GM23338 (cell line): ENCODE measurements around the gene HMGN3. TPM values are rescaled to one million over a fixed set of nuclear protein-coding genes. Genes with fewer than 3 reads are reported as not detected.

Source experiments
- ATAC-seq: fragments of 200-7000 bp; cut with Tn5 transposase; 3 replicates; pipeline ENCODE4 v1.9.1; 2020
- DNase-seq: peaks from one replicate; pipeline ENCODE4 v3.0.0-alpha.2; 2015; ENCODE audit warnings: low spot score
- H2AFZ ChIP-seq: fragments of 200-600 bp; sonication (generic); 2 replicates; pipeline ENCODE4 v1.8.0; 2016; ENCODE audit warnings: antibody characterized with exemption, mild to moderate bottlenecking, moderate library complexity
- H3F3A ChIP-seq: fragments of 200-600 bp; sonication (generic); replicated peaks from 2 replicates; pipeline ENCODE4 v1.8.0; 2017; ENCODE audit warnings: antibody characterized with exemption, mixed run types, low read depth
- H3K27ac ChIP-seq: fragments of 200-600 bp; sonication (generic); 2 replicates; pipeline ENCODE4 v1.6.1; 2016; ENCODE audit warnings: low read depth
- H3K27me3 ChIP-seq: fragments of 200-600 bp; sonication (generic); 2 replicates; pipeline ENCODE4 v1.8.0; 2016; ENCODE audit warnings: mild to moderate bottlenecking, mixed run types, moderate library complexity; ENCODE audit not compliant: insufficient read depth
- H3K36me3 ChIP-seq: fragments of 200-600 bp; sonication (generic); 2 replicates; pipeline ENCODE4 v1.8.0; 2016; ENCODE audit warnings: mild to moderate bottlenecking; ENCODE audit not compliant: insufficient read depth
- H3K4me1 ChIP-seq: fragments of 200-600 bp; sonication (generic); 2 replicates; pipeline ENCODE4 v1.8.0; 2016; ENCODE audit warnings: mild to moderate bottlenecking, moderate library complexity; ENCODE audit not compliant: insufficient read depth
- H3K4me2 ChIP-seq: fragments of 200-600 bp; sonication (generic); 2 replicates; pipeline ENCODE4 v1.7.1; 2017; ENCODE audit warnings: mixed run types
- H3K4me3 ChIP-seq: fragments of 200-600 bp; sonication (generic); 2 replicates; pipeline ENCODE4 v1.6.1; 2016; ENCODE audit warnings: mixed run types
- H3K79me2 ChIP-seq: fragments of 200-600 bp; sonication (generic); replicated peaks from 2 replicates; pipeline ENCODE4 v1.8.0; 2017; ENCODE audit warnings: mild to moderate bottlenecking; ENCODE audit not compliant: insufficient read depth
- H3K9me2 ChIP-seq: fragments of 200-600 bp; sonication (generic); 2 replicates; pipeline ENCODE4 v1.8.0; 2017; ENCODE audit not compliant: insufficient read depth
- H4K20me1 ChIP-seq: fragments of 200-600 bp; sonication (generic); replicated peaks from 2 replicates; pipeline ENCODE4 v1.8.0; 2017; ENCODE audit warnings: mild to moderate bottlenecking; ENCODE audit not compliant: insufficient read depth
- H3K27ac Mint-ChIP-seq: 2 replicates; pipeline ENCODE4 v1.8.0; 2020; ENCODE audit warnings: inconsistent platforms, mild to moderate bottlenecking, moderate library complexity, mixed read lengths
- H3K27me3 Mint-ChIP-seq: 3 replicates; pipeline ENCODE4 v1.8.0; 2022; ENCODE audit warnings: low read depth, mild to moderate bottlenecking, moderate library complexity, mixed read lengths, inconsistent platforms; ENCODE audit not compliant: insufficient read depth, poor library complexity
- H3K36me3 Mint-ChIP-seq: 3 replicates; pipeline ENCODE4 v1.8.0; 2021; ENCODE audit warnings: low read depth, mild to moderate bottlenecking, inconsistent platforms, moderate library complexity, mixed read lengths
- H3K4me1 Mint-ChIP-seq: 3 replicates; pipeline ENCODE4 v1.8.0; 2020; ENCODE audit warnings: mild to moderate bottlenecking, inconsistent platforms, mixed read lengths
- H3K4me3 Mint-ChIP-seq: 3 replicates; pipeline ENCODE4 v1.8.0; 2021; ENCODE audit warnings: moderate library complexity, mild to moderate bottlenecking, inconsistent platforms, mixed read lengths
- H3K9me3 Mint-ChIP-seq: 3 replicates; pipeline ENCODE4 v1.8.0; 2020; ENCODE audit warnings: moderate library complexity, mild to moderate bottlenecking, inconsistent platforms, mixed read lengths
- CREB1 ChIP-seq: fragments of 250-450 bp; sonication (Bioruptor Pico); IDR thresholded peaks from 2 replicates; pipeline ENCODE4 v1.5.0; 2020; ENCODE audit warnings: low read depth, mild to moderate bottlenecking, moderate library complexity
- EZH2phosphoT487 ChIP-seq: fragments of 200-600 bp; sonication (generic); IDR thresholded peaks from one replicate; pipeline ENCODE4 v1.8.1; 2018; ENCODE audit warnings: antibody characterized with exemption; ENCODE audit not compliant: unreplicated experiment
- JUNB ChIP-seq: IDR thresholded peaks from one replicate; pipeline ENCODE4 v1.6.1; 2016; ENCODE audit warnings: antibody characterized with exemption; ENCODE audit not compliant: unreplicated experiment
- NANOG ChIP-seq: IDR thresholded peaks from 2 replicates; pipeline ENCODE4 v1.6.1; 2016; ENCODE audit warnings: antibody characterized with exemption, borderline replicate concordance
- POLR2AphosphoS5 ChIP-seq: IDR thresholded peaks from 2 replicates; pipeline ENCODE4 v1.6.1; 2016; ENCODE audit warnings: antibody characterized with exemption, low read depth
- ZNF114 ChIP-seq: fragments of 250-450 bp; sonication (Bioruptor Pico); IDR thresholded peaks from 2 replicates; pipeline ENCODE4 v1.5.0; 2020; ENCODE audit warnings: mild to moderate bottlenecking, moderate library complexity
- ZNF331 ChIP-seq: fragments of 250-450 bp; sonication (Bioruptor Pico); IDR thresholded peaks from 2 replicates; pipeline ENCODE4 v1.5.0; 2020; ENCODE audit warnings: low read depth, mild to moderate bottlenecking, moderate library complexity
- polyA plus RNA-seq: library from polyadenylated mRNA; unstranded; fragments of >200 nt; fragmentation: Nextera tagmentation; extraction: Ambion mirVana; gene quantifications from 2 replicates; pipeline ENCODE4 v1.2.1, GENCODE V29; 2016
- total RNA-seq: library from RNA; depleted of rRNA; stranded (reverse); fragments of >200 nt; shearing (Covaris generic); gene quantifications from 2 replicates; pipeline ENCODE4 v1.2.3, GENCODE V29; 2014
- TF ChIP-seq, protein P1 (sequence below): IDR thresholded peaks from one replicate; pipeline ENCODE4 v1.6.1; 2018; ENCODE audit warnings: antibody characterized with exemption; ENCODE audit not compliant: unreplicated experiment
- TF ChIP-seq, protein P2 (sequence below), 2 experiments: fragments of 200-600 bp in 1 of 2; sonication (generic) in 1 of 2; conservative IDR thresholded peaks; 2 replicates each; pipeline versions ENCODE4 v1.5.1 to v1.6.1; 2016 to 2017; ENCODE audit warnings: antibody characterized with exemption in 2 of 2, low read depth in 2 of 2, mild to moderate bottlenecking in 2 of 2, moderate library complexity in 1 of 2
- TF ChIP-seq, protein P3 (sequence below): IDR thresholded peaks from 2 replicates; pipeline ENCODE4 v1.6.1; 2016; ENCODE audit warnings: antibody characterized with exemption

Gene HMGN3
- total and polyA plus RNA-seq, 2 experiments from 2014 or later = 166 to 956 TPM

DNA sequence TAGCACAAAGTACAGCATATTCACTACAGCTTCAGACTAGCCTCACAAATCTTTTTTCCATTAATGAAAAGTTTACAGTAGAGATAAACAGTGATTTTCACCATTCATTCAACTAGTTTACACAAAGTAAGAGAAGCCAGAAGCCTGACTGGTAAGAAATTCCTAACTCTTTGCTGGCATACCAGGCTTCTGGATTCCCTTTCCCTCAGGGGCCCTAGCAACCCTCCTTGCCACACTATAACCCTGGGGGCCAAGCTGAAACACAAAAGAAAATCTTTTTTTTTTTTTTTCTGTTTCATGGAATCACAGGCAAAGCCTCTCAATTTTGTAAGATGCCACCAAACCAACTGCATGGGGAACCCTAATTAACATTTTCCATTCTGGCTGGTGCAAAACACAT, 28.9 kb upstream of the HMGN3 start (continued):
- TF ChIP-seq, protein P1, sequence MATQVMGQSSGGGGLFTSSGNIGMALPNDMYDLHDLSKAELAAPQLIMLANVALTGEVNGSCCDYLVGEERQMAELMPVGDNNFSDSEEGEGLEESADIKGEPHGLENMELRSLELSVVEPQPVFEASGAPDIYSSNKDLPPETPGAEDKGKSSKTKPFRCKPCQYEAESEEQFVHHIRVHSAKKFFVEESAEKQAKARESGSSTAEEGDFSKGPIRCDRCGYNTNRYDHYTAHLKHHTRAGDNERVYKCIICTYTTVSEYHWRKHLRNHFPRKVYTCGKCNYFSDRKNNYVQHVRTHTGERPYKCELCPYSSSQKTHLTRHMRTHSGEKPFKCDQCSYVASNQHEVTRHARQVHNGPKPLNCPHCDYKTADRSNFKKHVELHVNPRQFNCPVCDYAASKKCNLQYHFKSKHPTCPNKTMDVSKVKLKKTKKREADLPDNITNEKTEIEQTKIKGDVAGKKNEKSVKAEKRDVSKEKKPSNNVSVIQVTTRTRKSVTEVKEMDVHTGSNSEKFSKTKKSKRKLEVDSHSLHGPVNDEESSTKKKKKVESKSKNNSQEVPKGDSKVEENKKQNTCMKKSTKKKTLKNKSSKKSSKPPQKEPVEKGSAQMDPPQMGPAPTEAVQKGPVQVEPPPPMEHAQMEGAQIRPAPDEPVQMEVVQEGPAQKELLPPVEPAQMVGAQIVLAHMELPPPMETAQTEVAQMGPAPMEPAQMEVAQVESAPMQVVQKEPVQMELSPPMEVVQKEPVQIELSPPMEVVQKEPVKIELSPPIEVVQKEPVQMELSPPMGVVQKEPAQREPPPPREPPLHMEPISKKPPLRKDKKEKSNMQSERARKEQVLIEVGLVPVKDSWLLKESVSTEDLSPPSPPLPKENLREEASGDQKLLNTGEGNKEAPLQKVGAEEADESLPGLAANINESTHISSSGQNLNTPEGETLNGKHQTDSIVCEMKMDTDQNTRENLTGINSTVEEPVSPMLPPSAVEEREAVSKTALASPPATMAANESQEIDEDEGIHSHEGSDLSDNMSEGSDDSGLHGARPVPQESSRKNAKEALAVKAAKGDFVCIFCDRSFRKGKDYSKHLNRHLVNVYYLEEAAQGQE = no peak
- TF ChIP-seq, protein P2, sequence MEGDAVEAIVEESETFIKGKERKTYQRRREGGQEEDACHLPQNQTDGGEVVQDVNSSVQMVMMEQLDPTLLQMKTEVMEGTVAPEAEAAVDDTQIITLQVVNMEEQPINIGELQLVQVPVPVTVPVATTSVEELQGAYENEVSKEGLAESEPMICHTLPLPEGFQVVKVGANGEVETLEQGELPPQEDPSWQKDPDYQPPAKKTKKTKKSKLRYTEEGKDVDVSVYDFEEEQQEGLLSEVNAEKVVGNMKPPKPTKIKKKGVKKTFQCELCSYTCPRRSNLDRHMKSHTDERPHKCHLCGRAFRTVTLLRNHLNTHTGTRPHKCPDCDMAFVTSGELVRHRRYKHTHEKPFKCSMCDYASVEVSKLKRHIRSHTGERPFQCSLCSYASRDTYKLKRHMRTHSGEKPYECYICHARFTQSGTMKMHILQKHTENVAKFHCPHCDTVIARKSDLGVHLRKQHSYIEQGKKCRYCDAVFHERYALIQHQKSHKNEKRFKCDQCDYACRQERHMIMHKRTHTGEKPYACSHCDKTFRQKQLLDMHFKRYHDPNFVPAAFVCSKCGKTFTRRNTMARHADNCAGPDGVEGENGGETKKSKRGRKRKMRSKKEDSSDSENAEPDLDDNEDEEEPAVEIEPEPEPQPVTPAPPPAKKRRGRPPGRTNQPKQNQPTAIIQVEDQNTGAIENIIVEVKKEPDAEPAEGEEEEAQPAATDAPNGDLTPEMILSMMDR (conservative IDR thresholded peaks at IDR 0.05; ENCODE audit: low read depth in 2 of 2) = no peak
- TF ChIP-seq POLR2AphosphoS5 = no peak
- TF ChIP-seq, protein P3, sequence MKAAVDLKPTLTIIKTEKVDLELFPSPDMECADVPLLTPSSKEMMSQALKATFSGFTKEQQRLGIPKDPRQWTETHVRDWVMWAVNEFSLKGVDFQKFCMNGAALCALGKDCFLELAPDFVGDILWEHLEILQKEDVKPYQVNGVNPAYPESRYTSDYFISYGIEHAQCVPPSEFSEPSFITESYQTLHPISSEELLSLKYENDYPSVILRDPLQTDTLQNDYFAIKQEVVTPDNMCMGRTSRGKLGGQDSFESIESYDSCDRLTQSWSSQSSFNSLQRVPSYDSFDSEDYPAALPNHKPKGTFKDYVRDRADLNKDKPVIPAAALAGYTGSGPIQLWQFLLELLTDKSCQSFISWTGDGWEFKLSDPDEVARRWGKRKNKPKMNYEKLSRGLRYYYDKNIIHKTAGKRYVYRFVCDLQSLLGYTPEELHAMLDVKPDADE = no peak
- TF ChIP-seq ZNF331 (CRISPR knock-in tag) = no peak
- TF ChIP-seq JUNB = no peak
- no peak for TF ChIP-seq ZNF114 (CRISPR knock-in tag)
- TF ChIP-seq CREB1 (CRISPR knock-in tag) = no peak

DNA sequence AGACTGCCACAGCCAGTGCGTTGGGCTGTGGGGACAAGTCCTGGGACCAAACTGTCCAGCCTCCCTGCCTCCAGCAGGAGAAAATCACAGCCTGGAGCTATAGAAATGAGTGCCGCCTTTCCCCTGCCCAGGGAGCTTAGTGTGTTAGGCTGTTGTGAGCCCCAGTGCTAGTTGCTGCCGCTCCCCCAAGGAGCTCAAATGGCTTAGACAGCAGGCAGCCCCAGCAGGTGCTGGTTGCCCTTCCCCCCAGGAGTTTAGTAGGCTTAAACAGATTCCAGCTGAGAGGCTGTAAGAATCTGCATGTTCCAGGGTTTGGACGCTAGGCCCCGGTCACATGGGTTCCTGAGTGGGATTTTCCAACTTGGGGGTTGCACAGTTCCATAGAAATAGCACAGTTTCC, 27.2 kb upstream of the HMGN3 start:
- Histone ChIP-seq H3K4me2 (no peak overlapping the region), H3K36me3 (no peaks in the 10 kb centered on the region), H3F3A (no peaks in the 10 kb centered on the region), H4K20me1 (no peaks in the 10 kb centered on the region), H3K27me3 (no peaks in the 10 kb centered on the region), H3K4me3 (no peak overlapping the region), H2AFZ (peak overlapping the region; percentile 74; the same call in 1 of the 2 replicates), H3K4me1 (no peaks in the 10 kb centered on the region), H3K27ac (no peak overlapping the region), H3K9me2 (peaks cover 20% of the 10 kb centered on the region), H3K79me2 (no peaks in the 10 kb centered on the region)
- ATAC-seq (peak; percentile 48; the same call in 1 of the 3 replicates), DNase-seq (no peak)
- Mint-ChIP-seq H3K4me1 (no peaks in the 10 kb centered on the region; the same call in 2 of the 3 replicates), H3K27me3 (peaks cover 3% of the 10 kb centered on the region), H3K36me3 (peaks cover 14% of the 10 kb centered on the region; the same call in 1 of the 3 replicates), H3K9me3 (peaks cover 22% of the 10 kb centered on the region), H3K4me3 (no peak overlapping the region), H3K27ac (no peak overlapping the region)
- TF ChIP-seq CREB1 (CRISPR knock-in tag) = no peak
- TF ChIP-seq, protein P2 (conservative IDR thresholded peaks at IDR 0.05; ENCODE audit: low read depth in 2 of 2) = no peak
- no peak for TF ChIP-seq EZH2phosphoT487
- TF ChIP-seq ZNF331 (CRISPR knock-in tag) = no peak
- TF ChIP-seq NANOG = no peak
- TF ChIP-seq, protein P3 = no peak
- no peak for TF ChIP-seq JUNB
- TF ChIP-seq, protein P1 = no peak
